ENCODE results near the gene CTTN.
A peak's percentile ranks its signal among the peaks of the same experiment; 100 is the strongest.

The CTTN gene

DNA sequence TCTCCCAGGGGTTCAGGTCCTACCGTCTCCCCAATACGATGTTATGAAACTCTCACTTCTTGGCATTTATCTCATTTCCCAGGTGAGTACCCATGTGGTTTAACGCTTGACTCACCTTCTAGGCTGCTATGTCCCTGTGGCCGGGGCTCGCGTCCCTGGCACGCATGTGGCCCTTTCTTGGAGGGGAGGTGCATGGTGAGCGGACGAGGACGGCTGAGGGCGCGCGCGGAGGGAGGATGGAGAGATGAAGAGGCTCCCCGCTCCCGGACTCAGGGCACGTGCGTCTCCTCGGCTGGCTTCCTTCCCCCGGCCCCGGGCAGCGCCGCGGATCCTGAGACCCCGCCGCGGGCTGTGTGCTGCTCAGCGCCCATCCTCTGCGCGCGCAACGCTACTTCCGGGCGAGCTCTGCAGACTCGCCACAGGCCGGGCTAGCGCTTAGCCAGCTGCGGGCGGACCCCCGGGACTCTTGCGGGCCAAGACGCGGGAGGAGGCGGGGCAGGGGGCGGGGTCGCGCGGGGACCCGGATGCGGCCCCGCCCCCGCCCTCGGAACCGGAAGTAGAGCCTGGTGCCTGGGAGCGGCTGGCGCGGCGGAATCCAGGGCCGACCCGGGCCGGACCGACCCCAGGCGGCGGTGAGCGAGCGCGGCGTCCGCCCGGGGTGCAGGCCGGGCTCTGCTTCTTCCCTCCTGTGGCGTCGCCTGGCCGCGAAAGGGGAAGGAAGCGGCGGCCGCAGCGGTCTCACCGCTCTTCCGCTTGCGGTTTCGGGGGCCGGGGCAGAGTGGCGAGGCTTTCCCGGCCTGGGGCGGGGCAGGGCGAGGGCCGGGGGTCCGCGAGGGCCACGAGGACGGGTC, at the start of gene CTTN:
TSS of gene CTTN (plus strand) at position 547 of the 851 bp plus-strand sequence. CDS start 8,769 bp downstream, outside the sequence.
- peak; percentile 55 for DNase-seq (ENCODE audit: low read depth in 1 of 2, low spot score in 1 of 2)

DNA sequence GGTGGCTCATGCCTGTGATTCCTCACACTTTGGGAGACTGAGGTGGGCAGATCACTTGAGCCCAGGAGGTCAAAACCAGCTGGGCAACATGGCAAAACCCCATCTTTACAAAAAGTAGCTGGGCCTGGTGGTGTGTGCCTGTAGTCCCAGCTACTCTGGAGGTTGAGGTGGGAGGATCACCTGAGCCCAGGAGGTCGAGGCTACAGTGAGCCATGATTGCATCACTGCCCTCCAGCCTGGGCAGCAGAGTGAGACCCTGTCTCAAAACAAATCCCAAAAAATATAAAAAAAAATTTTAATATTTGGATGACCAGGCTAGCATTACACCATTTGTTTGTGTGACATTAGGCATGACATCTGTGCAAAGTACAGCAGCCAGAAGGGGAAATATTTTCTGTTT, 49.7 kb upstream of the CTTN start:
- no peak for DNase-seq (ENCODE audit: low read depth in 1 of 2, low spot score in 1 of 2)

DNA sequence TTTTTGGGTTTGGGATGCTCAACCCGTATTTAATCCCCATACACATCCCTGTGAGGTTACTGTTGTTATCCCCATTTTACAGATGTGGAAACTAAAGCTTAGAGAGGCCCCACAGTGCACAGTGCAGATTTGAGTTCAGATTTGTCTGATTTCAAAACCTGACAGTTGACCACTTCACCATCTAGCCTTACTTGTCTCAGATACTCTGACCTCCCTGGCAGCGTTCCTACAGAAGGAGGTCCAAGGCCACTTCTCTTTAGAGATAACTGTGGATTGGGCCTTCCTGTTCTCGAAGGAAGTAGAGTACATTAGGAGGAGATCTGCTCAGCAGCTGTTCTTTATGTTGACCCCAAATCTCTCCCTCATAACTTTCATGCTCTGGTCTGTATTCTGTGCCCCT, 46.7 kb upstream of the CTTN start:
- no peak for DNase-seq (ENCODE audit: low read depth in 1 of 2, low spot score in 1 of 2)

DNA sequence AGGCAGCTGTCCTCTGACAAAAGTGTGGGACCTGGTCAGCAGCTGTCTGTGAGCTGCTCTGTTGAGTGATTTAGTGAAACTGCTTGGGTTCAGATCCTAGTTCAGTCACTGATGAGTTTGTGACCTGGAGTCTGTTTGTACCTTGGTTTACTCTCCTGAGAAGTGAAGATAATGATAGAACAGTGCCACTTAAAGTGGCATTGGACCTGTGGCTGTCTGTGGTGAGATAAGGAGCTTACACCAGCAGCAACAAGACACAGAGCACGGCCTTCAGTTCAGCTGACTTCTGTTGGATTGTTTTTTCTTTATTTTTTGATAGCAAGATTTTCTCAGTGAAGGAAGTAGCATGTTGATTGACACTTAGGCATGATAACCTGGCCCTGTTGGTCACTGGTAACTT, 46.2 kb upstream of the CTTN start:
- no peak for DNase-seq (ENCODE audit: low read depth in 1 of 2, low spot score in 1 of 2)

DNA sequence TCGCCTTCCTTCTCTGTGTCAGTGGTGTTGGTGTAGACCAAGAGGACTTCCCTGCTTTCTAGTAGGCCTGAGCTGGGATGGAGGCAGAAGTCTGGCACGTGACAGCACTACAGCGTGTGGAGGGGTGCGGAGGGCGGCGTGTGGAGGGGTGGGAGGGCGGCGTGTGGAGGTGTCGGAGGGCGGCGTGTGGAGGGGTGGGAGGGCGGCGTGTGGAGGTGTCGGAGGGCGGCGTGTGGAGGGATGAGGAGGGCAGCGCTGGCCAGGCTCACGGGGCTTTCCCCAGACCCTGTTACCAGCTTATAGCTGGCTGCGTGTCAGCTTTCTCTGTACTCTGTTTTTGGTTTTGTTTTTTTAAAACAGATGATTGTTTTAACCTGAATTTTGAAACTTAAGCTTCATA, 45.7 kb upstream of the CTTN start:
- no peak for DNase-seq (ENCODE audit: low read depth in 1 of 2, low spot score in 1 of 2)

DNA sequence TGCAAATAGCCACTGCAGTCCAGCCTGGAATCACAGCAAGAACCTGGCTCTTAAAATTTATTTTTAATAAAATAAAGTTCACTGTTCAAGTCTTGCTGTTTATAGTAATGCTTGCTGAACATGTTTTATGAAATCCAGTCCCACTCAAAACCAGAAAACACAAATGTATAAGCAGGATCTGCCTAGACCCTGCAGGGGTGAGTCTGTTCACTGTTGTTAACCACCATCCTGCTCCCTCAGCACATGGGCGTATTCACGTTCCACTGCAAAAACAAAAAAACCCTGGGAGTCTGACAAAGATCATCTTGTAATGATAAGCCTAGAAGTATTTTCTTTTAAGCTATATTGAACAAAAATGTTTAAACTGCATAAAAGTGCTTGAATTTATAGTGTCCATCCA, 45.0 kb upstream of the CTTN start:
- no peak for DNase-seq (ENCODE audit: low read depth in 1 of 2, low spot score in 1 of 2)

DNA sequence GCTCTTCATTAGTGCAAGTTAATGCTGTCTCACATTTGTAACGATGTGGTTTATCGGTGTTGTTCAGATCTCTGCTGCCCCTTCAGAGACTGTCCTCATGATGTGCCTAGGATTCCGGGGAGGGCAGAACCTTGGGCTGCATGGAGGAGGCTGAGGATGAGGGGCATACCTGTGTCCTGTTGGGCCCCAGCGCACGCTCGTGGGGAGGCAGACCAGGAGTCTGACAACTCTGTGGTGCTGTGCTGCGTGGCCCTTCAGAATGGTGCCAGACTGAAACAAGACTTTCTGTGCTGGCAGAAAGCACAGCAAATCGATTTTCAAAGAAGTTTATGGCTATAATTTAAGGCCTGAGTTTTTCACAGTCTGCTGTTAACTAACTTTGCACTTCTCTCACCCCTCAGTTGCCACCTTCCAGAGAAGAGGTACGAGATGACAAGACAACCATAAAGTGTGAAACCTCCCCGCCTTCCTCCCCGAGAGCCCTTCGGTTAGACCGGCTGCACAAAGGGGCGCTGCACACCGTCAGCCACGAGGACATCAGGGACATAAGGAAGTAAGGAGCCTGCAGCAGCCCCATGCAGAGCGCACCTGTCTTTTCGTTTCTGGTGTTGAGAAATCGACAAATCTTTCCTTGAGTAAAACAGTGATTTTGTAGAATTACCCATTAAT, 44.3 kb upstream of the CTTN start:
- DNase-seq (ENCODE audit: low read depth in 1 of 2, low spot score in 1 of 2) = no peak

DNA sequence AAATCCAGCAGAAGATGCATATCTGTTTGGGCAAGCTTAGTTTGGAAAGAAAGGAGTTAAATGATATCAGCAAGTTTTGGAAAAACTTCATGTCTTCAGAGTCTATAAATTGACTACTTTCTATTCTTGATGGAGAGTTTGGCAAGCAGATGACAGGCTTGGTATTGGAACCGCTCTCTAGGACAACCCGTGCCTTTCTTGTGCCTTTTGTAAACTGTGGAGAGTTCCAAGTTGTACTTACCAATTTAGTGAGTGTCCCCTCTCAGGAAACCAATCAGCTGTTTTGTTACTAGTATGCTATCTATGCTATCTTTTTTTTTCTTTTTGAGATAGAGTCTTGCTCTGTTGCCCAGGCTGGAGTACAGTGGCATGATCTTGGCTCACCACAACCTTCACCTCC, 43.7 kb upstream of the CTTN start:
- no peak for DNase-seq (ENCODE audit: low read depth in 1 of 2, low spot score in 1 of 2)

DNA sequence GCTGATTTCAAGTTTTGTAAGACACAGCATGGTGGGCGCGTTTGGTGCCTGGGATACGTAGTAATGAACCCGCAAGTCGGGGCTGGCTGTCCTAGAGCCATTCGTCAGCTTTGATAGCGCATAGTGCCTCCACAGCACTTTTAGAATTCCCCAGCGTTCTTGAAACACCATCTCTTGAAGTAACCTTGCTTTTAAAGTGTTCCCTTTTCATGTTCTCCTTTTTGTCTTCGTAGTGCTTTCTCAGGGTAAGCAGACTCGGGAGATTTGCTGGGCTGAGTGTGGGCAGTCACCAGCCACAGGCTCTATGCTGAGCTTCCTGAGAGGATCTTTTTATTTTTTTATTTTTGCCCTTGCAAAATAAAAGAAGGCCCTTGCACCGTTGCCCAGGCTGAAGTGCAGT, 39.6 kb upstream of the CTTN start:
- no peak for DNase-seq (ENCODE audit: low read depth in 1 of 2, low spot score in 1 of 2)

DNA sequence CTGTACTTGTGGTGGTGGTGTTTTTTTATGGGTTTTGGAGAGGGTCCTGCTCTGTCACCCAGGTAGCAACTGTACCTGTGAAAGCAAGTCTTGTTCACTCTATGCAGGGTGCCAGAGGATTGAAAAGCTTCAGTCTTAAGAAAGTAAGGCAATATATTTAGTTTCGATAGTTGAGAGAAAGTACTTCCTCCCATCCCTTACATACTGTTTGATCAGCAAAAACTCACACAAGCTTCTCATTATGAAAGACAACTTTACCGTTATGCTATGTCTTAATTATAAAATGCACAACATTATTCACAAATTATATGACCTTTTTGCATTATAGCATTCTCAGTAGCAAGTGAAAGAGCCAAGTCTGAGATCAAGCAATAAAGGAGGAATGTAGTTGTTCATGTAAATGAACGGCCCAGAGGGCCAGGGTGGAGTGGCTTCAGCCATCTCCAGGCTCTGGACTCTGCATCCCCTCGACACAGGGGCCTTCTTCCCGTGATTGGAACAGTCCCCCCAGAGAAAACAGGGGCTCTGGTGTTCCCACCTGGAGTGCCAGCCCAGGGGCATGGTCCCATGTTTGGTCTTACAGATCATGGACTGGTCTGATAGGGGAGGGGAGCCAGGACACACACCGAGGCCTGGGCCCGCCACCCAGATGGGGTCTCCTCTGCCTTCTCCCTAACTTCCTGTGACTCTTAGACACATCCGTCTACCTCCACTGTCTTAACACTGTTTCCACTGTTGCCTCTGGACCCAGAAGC, 38.7 kb upstream of the CTTN start:
- no peak for DNase-seq (ENCODE audit: low read depth in 1 of 2, low spot score in 1 of 2)

DNA sequence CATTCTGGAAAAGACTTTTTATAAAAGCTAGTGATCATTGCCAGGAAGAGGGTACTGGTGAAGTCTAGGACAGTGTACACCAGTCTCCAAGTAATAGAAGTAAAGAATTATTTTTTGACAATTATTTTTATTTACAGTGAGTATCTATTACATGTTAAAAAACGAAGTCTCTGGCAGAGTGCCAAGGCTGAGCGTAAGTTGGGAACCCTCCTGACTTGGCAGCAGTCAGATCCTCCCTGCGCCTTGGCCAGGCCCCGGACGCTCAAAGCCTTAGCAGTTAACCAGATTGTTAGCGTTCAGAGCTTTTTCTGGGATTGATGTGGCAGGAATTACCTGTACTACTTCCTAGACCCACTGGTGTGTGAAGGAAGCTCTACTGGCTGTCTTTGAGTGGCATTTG, 38.1 kb upstream of the CTTN start:
- no peak for DNase-seq (ENCODE audit: low read depth in 1 of 2, low spot score in 1 of 2)

DNA sequence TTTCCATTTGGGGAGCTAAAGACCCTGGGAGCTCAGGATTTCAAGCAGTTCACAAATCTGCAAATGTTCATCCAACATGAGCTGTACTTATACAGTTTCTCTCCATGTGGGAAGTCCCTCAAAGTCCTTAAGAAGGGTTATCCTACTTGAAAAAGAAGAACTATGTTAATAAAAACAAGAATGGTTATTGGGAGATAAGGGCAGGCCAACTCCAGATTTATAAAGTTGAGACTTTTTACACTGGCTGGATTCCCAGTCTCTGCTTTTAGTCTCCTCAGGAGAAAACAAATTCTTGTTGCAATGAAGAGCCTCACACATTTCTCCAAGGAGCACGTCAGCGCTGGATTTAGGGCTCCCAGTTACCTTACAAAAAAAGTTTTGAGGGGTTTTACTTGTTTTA, 34.2 kb upstream of the CTTN start:
- no peak for DNase-seq (ENCODE audit: low read depth in 1 of 2, low spot score in 1 of 2)

DNA sequence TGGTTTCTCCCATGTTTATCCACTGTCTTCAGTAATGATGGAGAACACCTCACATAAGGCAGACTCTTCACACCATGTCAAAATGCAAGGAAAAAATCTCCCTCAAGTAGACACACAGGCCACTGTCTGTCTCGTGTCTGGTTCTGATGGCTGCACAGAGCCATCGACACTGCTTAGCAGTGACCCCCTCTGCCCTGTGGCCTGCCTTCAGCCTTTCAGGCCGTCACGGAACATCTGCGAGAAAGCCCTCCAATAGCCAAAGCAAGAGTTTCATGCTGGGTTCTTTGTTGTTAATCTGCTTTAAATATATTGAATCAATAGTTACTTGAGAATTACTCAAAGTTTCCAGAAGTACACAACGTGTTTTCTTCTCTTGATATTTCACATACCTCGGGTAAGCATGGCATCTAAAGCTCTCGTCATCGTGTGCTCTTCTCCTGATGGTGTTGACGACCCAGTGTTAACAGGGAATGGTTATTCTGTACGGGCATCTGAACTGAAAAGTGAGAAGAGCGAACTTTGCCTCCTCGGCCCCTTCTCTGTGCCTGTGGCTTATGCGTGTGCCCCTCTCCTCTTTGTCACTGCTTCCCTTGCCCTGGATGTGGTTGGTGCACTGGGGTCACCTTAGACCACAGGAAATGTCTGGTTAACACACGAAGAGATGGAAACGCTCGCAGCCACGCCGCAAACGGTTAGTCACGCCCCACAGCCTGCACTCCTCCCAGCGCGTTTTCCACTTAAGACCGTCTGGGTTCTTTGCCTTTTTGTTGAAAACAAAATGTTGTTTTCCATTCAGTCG, 33.4 kb upstream of the CTTN start:
- DNase-seq (ENCODE audit: low read depth in 1 of 2, low spot score in 1 of 2) = peak; percentile 33 to 67

DNA sequence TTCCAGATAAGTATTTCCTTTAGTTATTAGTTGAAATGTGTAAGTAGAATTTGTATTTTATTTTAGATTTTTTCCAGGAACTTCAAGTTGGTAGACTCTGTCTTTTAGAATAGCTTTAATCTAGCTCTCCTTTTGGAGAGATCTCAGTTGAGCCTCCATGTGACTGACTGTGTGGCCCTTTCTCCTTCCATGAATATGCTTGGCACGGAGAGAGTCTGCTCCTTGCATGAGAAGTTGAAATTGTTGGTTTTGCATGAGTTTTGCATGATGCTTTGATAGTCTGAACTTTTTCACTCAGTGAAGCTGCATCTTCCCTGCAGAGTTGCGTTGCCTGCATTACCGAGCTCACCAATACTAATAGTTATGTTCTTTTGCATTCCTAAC, 32.8 kb upstream of the CTTN start:
- no peak for DNase-seq (ENCODE audit: low read depth in 1 of 2, low spot score in 1 of 2)

DNA sequence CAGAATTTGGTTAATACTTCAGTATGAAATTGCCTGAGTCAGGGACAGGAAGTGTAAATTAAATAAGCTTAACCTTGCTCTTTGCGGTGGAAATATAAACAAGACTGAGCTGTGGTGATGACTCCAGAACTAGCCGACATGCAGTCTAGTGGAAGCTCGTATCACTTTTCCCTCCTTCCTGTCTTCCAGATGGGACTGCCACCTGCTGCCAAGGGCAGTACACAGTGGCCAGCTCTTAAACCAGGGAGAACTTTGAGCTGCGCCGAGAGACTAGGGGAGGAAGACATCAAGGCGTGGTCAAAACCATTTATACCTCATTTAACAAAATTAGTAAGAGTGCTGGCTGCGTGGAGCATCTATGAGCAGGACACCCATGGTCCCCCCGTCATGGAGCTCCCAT, 31.3 kb upstream of the CTTN start:
- no peak for DNase-seq (ENCODE audit: low read depth in 1 of 2, low spot score in 1 of 2)

DNA sequence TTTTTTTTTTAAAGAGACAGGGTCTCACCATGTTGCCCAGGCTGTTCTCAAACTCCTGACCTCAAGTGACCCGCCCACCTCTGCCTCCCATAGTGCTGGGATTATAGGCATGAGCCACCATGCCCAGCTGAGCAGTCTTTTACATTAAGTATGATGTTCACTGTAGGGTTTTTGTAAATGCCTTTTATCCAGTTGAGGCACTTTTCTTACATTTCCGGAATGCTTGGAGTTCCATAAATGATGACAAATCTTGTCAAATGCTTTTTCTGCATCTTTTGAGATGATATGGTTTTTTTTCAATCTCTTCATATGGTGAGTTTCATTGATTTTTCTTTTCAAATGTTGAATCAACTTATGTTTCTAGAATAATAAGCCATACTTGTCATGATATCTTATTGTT, 29.4 kb upstream of the CTTN start:
- no peak for DNase-seq (ENCODE audit: low read depth in 1 of 2, low spot score in 1 of 2)

DNA sequence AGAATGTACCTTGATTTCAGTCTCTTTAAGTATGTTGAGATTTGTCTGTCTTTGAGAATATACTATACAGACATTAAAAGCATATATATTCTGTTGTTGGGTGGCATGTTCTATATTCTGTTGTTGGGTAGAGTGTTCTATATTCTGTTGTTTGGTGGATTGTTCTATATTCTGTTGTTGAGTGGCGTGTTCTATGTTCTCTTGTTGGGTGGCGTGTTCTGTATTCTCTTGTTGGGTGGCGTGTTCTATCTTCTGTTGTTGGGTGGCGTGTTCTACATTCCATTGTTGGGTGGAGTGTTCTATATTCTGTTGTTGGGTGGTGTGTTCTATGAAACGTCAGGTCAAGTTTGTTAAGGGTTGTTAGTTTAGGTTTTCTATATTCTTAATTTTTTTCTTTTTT, 27.1 kb upstream of the CTTN start:
- no peak for DNase-seq (ENCODE audit: low read depth in 1 of 2, low spot score in 1 of 2)

DNA sequence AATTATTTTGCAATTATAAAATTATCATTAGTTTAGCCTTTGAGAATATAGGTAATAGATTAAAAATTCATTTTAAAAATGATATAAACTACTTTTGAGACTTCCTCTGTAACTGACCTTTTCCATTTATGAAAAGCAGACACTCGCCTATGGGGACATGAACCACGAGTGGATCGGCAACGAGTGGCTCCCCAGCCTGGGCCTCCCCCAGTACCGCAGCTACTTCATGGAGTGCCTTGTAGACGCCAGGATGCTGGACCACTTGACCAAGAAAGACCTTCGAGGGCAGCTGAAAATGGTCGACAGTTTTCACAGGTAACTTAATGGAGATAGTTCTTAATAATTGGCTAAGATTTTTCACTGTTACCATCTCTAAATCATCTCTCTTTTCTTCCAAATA, 26.3 kb upstream of the CTTN start:
- DNase-seq (ENCODE audit: low read depth in 1 of 2, low spot score in 1 of 2) = no peak

DNA sequence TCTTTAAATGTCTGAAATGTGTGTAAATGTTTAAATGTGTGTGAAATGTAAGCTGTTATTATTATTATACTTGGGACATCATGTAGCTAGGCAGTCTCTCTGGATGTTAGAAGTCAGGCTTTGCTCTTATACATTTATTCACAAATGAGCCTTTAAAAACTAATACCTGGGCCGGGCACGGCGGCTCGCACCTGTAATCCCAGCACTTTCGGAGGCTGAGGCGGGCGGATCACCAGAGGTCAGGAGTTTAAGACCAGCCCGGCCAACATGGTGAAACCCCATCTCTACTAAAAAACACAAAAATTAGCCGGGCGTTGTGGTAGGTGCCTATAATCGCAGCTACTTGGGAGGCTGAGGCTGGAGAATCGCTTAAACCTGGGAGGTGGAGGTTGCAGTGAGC, 21.7 kb upstream of the CTTN start:
- DNase-seq (ENCODE audit: low read depth in 1 of 2, low spot score in 1 of 2) = no peak

DNA sequence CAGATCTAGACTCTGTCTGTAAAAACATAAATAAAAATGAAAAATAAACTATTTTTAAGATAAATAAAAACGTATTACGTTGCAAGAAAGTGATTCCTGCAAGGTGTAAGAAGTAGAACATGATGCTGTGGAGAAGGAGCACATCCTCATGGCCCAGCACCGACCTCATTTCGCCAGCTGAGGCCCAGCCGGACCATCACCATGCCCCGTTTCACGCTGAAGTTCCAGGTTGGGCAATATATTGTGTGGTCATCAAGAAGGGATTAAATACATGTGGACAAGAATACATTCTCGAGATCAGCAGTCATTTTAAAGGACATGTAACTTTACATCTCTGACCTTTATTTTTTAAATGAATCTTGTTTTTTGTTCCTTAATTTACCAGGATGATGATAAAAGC, 20.7 kb upstream of the CTTN start:
- DNase-seq (ENCODE audit: low read depth in 1 of 2, low spot score in 1 of 2) = no peak

DNA sequence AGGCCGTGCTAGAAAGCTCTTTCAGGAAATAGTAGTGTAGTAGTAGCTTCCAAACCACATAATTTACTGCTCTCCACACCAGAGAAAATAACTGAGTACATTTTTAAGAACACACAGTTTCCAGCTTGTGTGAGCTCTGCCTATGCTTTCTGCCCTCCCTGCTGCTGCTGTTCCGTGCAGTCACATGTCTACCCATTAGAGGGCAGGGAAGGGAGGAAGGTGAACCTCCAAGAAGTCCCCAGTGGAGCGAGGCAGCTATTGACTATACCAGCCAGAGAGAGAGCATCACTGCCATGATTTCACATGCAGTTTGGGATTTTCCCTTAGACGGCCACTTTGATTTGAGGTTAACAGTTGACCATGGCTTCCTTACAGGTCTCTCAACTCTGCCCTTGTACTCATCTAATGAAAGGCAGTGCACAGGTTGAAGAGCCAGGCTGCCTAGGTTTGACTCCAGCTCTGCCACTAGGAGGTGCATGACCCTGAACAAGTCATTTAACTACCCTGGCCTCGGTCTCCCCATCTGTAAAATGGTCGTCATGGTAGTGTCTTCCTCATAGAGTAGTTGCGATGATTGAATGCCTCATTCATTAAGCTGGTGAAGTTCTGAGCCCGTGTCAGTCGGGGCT, 19.7 kb upstream of the CTTN start:
- DNase-seq (ENCODE audit: low read depth in 1 of 2, low spot score in 1 of 2) = no peak

Data from activated CD4-positive, alpha-beta T cell treated with anti-CD3 and anti-CD28 coated beads, Interleukin-2, amount 50 U/mL, for 24 hours (primary cell).